K562 (cell line): ENCODE measurements around the gene MLST8. TPM values are rescaled to one million over a fixed set of nuclear protein-coding genes. Genes with fewer than 3 reads are reported as not detected.

ENCODE experiments used
- ARID1B ChIP-seq: fragments of 450-650 bp; IDR thresholded peaks from 2 replicates; pipeline ENCODE4 v1.6.1; 2016; ENCODE audit warnings: antibody characterized with exemption, mild to moderate bottlenecking, inconsistent platforms
- ARID2 ChIP-seq: fragments of 450-650 bp; IDR thresholded peaks from 2 replicates; pipeline ENCODE4 v1.6.1; 2017; ENCODE audit warnings: antibody characterized with exemption, mild to moderate bottlenecking
- CLOCK ChIP-seq: fragments of 250-450 bp; sonication (Bioruptor Pico); IDR thresholded peaks from 2 replicates; pipeline ENCODE4 v1.4.0; 2020; ENCODE audit warnings: mild to moderate bottlenecking, moderate library complexity, borderline replicate concordance
- COPS2 ChIP-seq: fragments of 450-650 bp; conservative IDR thresholded peaks from 2 replicates; pipeline ENCODE4 v1.6.1; 2016; ENCODE audit warnings: mild to moderate bottlenecking, moderate library complexity
- CREB3 ChIP-seq: fragments of 450-650 bp; conservative IDR thresholded peaks from 2 replicates; pipeline ENCODE4 v1.6.1; 2016; ENCODE audit warnings: missing genetic modification characterization, low read depth, mild to moderate bottlenecking, missing compliant biosample characterization, moderate library complexity
- E2F3 ChIP-seq: fragments of 250-450 bp; sonication (Bioruptor Pico); IDR thresholded peaks from 2 replicates; pipeline ENCODE4 v1.4.0; 2020; ENCODE audit warnings: mild to moderate bottlenecking
- ELK3 ChIP-seq: fragments of 450-650 bp; formaldehyde crosslinking; IDR thresholded peaks from 2 replicates; pipeline ENCODE4 v1.4.0; 2020; ENCODE audit warnings: mild to moderate bottlenecking
- GTF3C2 ChIP-seq: IDR thresholded peaks from 3 replicates; pipeline ENCODE4 v1.6.1; 2011; ENCODE audit warnings: borderline replicate concordance, mild to moderate bottlenecking, moderate library complexity; ENCODE audit not compliant: insufficient read length; ENCODE audit errors: extremely low read depth
- TCFL5 ChIP-seq: fragments of 250-450 bp; sonication (Bioruptor Pico); conservative IDR thresholded peaks from 2 replicates; pipeline ENCODE4 v1.6.1; 2021; ENCODE audit warnings: mild to moderate bottlenecking, moderate library complexity, matching md5 sums
- TFE3 ChIP-seq: fragments of 450-650 bp; formaldehyde crosslinking; IDR thresholded peaks from 2 replicates; pipeline ENCODE4 v1.4.0; 2020; ENCODE audit warnings: mild to moderate bottlenecking, mixed read lengths
- TRIM24 ChIP-seq, 2 experiments: fragments of 450-650 bp; IDR thresholded peaks; 2 replicates each; pipeline ENCODE4 v1.6.1; 2016
- ZNF644 ChIP-seq: fragments of 200-800 bp; sonication (Bioruptor generic); IDR thresholded peaks from 2 replicates; pipeline ENCODE4 v1.6.1; 2016; ENCODE audit warnings: low read depth, missing genetic modification characterization, missing compliant biosample characterization
- polyA plus RNA-seq, 8 experiments: library from polyadenylated mRNA; depleted of rRNA in 4 of 8; stranded (reverse) in 5 of 8; unstranded in 3 of 8; fragments of >200 nt; fragmentation: Nextera tagmentation in 2 of 8; fragmentation: Illumina TruSeq in 1 of 8; extraction: Ambion mirVana in 2 of 8; extraction: Trizol in 1 of 8; gene quantifications; 2 replicates each; pipeline versions ENCODE4 v1.2.1 to v1.2.3, GENCODE V29; 2011 to 2014; ENCODE audit warnings: inconsistent platforms in 1 of 8, missing spikeins in 1 of 8
- total RNA-seq, 7 experiments: library from RNA; depleted of rRNA in 6 of 7; stranded (reverse); fragments of >200 nt in 6 of 7; fragmentation: Illumina TruSeq in 2 of 7; extraction: Trizol in 2 of 7; gene quantifications; 2 replicates each; pipeline versions ENCODE4 v1.2.1 to v1.2.3, GENCODE V29; 2011 to 2021; ENCODE audit warnings: low replicate concordance in 1 of 7

Gene MLST8
- total and polyA plus RNA-seq, 9 of the 15 experiments (the other 6 are each of a cell fraction or from before 2014, with no cell fraction given) = 1.5 to 116 (median 43.3) TPM

GRCh38 chr16:2205104-2205966, at the start of gene MLST8 (continued):
- no peak for TF ChIP-seq GTF3C2
- TF ChIP-seq ARID2 = no peak
- no peak for TF ChIP-seq CLOCK (CRISPR knock-in tag)
- TF ChIP-seq ZNF644 (tag) = peak; percentile 39; the same call in 1 of the 2 replicates
- TF ChIP-seq TRIM24 (IDR thresholded peaks at IDR 0.05) = no peak
- no peak for TF ChIP-seq CREB3 (tag)
- peak; percentile 25 for TF ChIP-seq ARID1B
- TF ChIP-seq E2F3 (CRISPR knock-in tag) = no peak
- no peak for TF ChIP-seq COPS2
- TF ChIP-seq TFE3 = 0 out of 2 replicates have a peak, but pooled peaks have one; percentile 3
- TF ChIP-seq ELK3 (CRISPR knock-in tag) = no peak
- no peak for TF ChIP-seq TCFL5 (CRISPR knock-in tag)
